Measurements from ENCODE around the gene SHB.
A peak's percentile ranks its signal among the peaks of the same experiment; 100 is the strongest.

SHB gene

GRCh38 chr9:37974506-37975173, 94.4 kb downstream of the SHB start:
- H3K27ac ChIP-seq = no peak overlapping the region
- TF ChIP-seq CTCF (conservative IDR thresholded peaks at IDR 0.05) = no peak

GRCh38 chr9:37972351-37972848, 96.6 kb downstream of the SHB start:
- TF ChIP-seq CTCF (conservative IDR thresholded peaks at IDR 0.05) = no peak
- no peak overlapping the region for H3K27ac ChIP-seq

DNA sequence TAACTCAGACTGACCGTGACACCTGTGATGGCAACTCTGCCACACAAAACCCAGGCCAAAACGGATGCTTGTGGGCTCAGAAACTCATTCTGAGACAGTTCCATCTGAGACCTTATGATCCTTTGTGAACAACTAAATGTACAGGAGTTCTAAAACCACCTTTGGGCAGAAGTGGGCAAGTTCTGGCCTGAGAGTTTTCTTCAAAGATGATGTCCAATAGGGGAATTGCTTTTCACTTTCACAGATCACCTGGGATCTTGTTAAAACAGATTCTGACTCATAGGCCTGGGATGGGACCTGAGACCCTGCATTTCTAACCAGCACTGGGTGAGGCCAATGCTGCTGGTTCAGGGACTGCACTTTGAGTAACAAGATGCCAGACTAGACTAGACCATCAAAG, 97.3 kb downstream of the SHB start:
- no peak overlapping the region for H3K27ac ChIP-seq
- TF ChIP-seq CTCF (conservative IDR thresholded peaks at IDR 0.05) = no peak

DNA sequence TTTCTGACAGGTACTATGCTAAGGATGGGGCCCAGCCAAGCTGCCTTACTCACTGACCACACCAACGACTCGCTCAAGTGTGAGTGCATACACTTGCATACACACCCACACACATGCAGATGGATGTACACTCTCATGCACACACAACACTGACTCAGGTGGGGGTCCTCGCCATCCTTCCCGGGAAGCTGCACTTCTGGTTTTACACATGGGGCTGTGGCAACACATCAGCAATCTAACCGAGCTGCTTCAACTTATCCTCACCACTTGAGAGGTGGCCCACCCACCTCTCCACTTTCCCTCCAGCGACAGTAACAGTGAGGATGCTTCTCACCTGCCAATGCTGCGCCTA, 97.9 kb downstream of the SHB start:
- no peak for TF ChIP-seq CTCF (conservative IDR thresholded peaks at IDR 0.05)
- no peak overlapping the region for H3K27ac ChIP-seq

DNA sequence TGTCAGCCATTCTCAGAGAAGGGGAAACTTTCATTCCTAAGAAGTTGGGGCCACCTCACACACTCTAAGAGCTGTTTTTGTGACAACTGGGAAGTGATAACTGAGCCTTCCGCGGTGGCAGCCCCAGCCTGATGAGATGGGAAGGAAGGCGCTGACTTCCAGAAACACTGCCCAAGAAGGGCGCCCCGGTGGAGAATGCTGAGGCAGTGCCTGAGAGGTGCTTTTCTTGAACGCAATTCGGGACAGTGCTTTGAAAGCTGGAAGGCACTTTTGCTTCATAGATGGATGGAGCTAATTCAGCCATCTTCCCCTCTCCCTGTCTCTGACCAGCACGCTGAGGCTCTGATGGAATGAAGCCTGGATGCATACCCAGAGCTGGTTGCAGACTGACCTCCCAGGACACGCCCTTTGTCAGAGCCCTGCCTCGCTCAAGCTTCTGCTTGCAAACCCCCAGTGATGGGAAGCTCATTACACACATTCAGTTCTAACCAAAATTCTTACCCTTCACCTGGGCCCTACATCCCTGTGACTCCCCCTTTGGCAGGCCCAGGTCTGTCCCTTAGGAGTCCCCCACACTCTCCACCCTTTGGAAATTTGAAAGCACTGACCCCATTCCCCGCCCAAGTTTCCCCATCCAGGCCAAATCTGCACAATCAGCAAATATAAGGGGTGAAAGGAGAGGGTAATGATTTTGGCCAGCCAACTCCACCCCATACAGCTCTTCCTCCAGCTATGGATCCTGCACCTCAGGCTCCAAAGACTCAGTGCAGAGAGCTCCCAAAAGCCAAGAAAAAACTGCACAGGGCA, 98.5 kb downstream of the SHB start:
- TF ChIP-seq CTCF (conservative IDR thresholded peaks at IDR 0.05) = no peak
- no peak overlapping the region; the same call in 1 of the 2 replicates for H3K27ac ChIP-seq

DNA sequence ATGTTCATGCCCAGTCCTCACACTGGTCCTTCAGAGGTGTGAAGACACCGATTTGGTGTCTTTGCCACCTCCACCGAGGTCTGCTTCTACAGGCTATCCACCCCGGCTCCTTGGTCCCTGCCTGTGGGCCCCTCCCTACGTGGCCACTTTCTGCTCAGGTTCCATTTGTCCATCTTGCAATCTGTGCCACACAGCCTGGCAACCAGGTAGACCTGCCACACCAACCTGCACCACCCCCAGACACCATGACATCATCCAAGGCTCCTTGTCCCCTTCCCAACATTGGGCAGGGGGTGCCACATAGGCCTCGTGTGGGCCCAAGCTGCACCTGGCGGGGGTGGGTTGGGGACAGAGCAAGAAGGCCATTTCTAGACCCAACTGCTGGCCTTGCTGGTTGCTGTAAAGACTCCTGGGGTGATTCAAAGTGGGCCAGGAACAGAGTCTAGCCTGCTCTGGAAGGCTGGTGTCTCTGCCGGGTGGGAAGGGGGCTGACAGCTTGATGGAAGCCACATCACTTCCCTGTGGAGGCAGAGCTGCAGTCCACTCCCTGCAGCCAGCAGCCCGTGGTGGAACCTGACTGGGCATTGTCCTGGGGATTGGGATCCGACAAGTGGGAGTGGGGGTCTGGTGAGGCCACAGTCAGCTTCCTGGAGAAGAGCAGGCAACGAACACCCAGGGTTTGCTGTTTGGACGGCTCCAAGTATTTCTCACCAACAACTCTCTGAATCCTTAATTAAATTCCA, 99.3 kb downstream of the SHB start:
- peak overlapping the region; percentile 38; the same call in 1 of the 2 replicates for H3K27ac ChIP-seq
- no peak for TF ChIP-seq CTCF (conservative IDR thresholded peaks at IDR 0.05)

GRCh38 chr9:37969130-37969529, 99.9 kb downstream of the SHB start:
- H3K27ac ChIP-seq = peak overlapping the region; percentile 38; the same call in 1 of the 2 replicates

More at GRCh38 chr9:37969130-37969529, 99.9 kb downstream of the SHB start:
- no peak for TF ChIP-seq CTCF (conservative IDR thresholded peaks at IDR 0.05)
